ENCODE data around the gene SETD1A.

The SETD1A gene

GRCh38 chr16:30983898-30984610 lies 26.5 kb downstream of the SETD1A start:
- DNase-seq = no peak

DNA sequence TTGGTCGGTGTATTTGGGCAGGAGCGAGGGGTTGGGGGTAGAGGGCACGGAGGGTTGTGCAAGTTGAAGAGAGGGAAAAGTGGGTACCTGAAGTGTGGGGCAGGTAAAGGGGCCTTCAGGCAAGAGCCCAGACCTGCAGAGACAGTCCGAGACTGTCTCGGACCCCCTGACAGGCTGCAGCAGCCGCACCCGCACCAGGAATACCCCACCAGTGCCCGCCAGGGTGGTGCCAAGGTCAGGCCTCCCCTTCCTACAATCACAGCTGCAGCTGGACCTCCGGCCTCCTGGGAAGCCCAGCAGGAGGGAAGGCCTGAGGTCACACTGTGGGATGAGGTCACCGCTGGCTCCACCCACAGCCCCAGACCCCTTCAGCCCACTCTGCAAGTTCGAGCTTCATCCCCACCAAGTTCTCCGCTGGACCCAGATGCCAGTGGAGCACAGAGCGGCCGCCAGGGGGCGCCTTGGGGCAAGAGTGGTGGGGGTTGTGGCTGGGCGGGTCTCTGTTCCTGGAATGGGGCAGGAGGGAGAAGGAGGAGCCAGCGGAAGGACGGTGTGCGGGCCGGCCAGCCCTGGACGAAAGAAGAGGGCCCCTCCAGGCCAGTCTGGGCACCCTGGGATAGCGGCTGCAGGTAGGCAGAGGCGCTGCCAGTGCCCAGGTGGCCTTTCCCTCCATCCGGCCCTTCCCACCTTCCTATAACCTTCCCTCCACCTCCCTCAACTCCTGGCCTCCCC lies 27.3 kb downstream of the SETD1A start, which contains the start of gene HSD3B7:
Gene HSD3B7, plus strand, starts transcription at position 539 of the 732 bp plus-strand sequence. CDS start 452 bp downstream, outside the sequence.
- DNase-seq = peak; percentile 43

GRCh38 chr16:30985401-30986128 lies 28.0 kb downstream of the SETD1A start:
- peak; percentile 70 for DNase-seq

- DNase-seq = no peak
Measured at GRCh38 chr16:30986129-30986991, 28.8 kb downstream of the SETD1A start.

DNA sequence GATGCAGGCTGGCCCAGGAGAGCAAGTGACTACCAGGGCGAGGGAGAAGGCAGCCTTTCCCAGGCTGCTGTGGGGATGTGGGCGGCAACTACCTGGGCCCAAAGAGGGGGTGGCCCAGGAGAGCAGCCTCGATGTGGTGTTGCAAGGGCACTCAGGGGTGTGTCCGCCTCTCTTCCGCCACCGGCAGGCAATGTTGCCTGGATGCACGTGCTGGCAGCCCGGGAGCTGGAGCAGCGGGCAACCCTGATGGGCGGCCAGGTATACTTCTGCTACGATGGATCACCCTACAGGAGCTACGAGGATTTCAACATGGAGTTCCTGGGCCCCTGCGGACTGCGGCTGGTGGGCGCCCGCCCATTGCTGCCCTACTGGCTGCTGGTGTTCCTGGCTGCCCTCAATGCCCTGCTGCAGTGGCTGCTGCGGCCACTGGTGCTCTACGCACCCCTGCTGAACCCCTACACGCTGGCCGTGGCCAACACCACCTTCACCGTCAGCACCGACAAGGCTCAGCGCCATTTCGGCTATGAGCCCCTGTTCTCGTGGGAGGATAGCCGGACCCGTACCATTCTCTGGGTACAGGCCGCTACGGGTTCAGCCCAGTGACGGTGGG lies 30.1 kb downstream of the SETD1A start:
- no peak for DNase-seq

GRCh38 chr16:30989469-30990047 lies 32.0 kb downstream of the SETD1A start:
- DNase-seq = no peak

DNA sequence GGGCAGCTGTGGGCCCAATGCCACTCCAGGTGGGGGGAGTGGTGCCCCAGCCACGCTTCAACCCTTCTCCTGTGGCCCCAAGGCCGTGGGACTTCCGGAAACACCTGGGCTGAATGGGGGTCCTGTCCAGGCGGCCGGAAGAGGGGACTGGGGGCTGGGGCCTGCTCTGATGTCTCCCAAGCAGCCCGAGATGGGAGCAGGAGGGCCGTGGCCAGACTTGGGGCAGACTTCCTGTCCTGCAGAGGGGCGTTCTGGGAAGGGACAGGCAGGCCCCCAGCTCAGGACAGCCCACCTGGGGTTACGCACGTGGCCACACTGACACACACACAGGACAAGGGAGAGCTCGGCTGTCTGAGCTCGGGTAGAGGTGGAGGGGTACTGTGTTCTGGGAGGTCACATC lies 32.6 kb downstream of the SETD1A start:
- DNase-seq = no peak

DNA sequence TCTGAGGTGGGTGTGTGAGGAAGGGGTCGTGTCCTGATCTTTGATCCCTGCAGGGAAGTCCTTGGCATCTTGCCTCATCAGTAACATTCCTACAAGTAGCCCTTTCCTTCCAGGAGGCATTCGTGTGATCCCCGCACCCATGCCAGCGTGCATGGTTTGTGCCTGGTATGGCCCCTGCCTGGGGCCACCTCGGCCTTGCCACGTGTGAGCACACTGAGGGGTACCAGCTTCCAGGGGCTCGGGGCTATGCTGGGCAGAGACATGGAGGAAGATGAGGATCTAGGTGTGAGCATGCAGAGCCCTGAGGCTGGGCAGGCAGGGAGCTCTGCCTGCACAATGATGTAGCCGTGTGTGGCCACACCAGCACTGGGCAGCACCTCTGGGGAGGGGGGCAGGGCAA lies 33.5 kb downstream of the SETD1A start:
- no peak for DNase-seq

DNA sequence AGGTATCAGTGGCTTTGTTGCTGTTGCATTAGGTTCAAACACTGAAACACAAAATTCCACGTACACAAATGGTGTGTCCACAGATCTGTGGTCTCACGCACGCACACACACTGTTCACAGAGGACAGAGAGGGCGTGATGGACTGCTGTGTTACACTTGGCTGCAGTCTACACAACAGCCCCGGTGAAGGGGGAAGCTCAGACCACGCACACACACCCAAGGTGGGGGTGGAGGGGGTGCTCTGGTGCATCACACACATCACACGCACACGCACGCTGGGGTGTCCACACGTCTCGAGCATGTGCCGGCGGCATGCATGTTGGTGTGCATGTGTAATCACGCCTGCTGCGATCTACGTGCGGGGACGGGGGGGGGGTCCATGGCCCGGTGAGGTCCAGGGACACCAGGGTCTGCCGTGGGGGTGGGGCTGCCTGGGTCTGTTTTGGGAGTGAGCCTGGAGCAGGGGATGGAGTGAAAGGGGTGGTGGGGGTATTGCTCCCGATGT lies 34.8 kb downstream of the SETD1A start:
- no peak for DNase-seq

DNA sequence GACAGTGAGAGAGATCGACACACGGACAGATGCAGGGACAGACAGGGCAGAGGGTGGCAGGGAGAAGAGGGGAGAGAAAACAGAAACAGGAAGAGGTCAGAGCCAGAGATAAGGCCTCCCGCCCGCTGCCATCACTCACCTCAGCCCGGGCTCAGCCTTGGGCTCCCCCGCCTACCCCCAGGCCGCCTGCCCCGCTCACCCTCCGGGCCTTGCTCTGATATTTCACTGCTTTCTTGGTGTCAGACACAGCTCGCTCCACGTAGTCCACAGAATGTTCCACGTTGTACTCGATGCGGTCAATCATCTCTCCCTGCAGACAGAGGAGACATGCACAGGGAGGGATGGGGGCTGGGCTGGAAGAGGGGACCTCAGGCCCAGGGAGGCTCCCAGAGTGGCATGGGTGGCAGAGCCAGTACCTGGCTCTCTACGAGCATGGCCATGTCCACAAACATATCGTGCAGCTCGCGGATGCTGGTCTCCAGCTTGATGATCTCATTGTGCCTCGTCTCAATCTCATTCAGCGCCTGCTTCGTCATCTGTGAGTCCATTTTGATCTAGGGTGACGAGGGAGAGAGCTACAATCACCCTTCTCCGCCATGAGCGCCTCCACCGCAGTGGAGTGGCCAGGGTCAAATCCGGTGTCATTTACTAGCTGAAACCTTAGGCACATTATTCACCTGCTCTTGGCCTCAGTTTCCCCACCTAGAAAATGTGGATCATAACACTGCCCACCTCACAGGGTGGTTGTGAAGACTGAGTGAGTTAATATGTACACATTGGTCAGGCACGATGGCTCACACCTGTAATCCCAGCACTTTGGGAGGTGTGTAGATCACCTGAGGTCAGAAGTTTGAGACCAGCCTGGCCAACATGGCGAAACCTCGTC lies 35.6 kb downstream of the SETD1A start:
- DNase-seq = no peak

GRCh38 chr16:30995927-30996323 lies 38.4 kb downstream of the SETD1A start:
- DNase-seq = no peak

GRCh38 chr16:30996324-30996984 lies 38.9 kb downstream of the SETD1A start:
- no peak for DNase-seq

DNA sequence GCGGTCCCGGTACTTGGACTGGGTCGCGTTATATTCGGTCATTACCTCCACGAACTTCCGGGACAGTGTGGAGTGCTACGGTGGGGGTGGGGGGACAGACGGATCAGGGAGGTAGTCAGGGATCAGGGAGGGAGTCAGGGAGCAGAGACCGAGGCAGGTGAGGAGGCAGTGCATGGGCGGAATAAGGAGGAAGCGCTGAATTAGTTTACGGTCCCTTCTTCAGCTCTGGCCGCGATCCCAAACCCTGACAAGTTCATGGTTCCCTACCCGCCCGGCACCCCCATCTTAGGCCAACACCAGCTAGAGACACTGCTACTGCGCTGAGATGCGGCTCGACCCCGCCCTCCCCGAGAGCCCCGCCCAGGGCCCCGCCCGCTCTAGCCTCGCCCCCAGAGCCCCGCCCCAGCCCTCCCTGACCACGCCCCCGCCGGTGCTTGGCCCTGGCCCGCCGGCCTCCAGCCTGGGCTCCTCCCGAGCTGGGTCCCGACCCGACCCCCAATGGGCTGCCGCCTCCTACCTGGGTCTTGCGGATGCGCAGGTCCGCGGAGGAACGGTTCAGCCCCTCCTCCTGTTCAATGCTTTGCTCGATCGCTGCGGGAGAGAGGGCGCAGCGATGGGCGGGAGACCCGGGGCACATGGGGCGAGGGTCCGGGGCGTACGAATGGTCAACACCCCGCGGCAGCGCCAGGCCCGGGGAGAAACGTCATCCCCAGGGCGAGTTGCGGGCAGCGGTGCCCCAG lies 39.6 kb downstream of the SETD1A start:
- peak; percentile 26 for DNase-seq

- no peak for DNase-seq
Measured at GRCh38 chr16:30997725-30998711, 40.5 kb downstream of the SETD1A start.

DNA sequence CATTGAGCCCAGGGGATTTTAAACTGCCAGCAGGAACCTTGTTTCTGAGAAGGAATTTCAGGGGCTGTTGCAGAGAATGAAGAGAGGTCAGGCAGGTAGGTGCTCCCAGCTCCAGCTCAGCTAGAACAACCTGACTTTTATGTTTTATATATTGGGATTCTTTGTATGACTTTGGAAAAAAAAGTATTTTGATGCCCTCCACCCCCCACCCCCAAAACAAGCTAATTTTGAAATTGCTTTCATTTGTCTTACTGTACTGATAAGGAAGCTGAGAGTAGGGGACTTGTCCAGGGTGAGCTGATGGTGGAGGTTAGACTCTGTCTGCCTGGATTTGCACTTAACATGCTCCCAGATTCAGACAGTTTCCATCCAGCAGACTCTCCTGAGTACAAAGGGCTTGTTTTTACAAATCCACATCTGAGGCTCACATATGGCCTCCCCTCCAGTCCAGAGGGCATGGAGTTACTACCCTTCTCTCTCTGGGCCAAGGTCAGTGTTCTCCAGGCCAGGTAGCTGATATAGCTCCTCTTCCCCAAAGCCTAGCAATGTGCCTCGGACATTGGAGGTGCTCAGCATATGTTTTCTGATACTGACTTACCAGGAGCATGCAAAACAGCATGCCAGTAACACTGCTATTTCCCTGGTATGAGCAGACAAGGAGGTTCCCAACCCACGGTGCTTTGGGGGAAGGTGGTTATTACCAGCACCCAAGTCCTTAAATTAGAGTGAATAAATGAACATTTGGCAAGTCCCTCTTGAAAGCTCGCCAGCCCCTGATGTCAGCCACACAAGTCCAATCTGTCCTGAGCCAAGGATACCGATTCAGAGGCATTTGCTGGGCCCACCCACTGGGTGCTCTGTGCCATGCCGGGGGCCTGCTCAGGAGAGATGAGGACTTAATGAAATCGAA lies 41.6 kb downstream of the SETD1A start:
- no peak for DNase-seq

GRCh38 chr16:31000671-31001382 lies 43.3 kb downstream of the SETD1A start:
- DNase-seq = no peak
